GM19240 (cell line): Measurements from ENCODE around the gene OR2T34.
"Not testable (repeated sequence)": the region's sequence is repeated elsewhere in the genome, so short reads cannot be mapped to it uniquely, and the experiment has no call there.

Experiments
- DNase-seq: peaks from one replicate; pipeline ENCODE4 v3.0.0; 2011; ENCODE audit warnings: low spot score; ENCODE audit not compliant: insufficient read length

Gene OR2T34

GRCh38 chr1:248562672-248563071 lies 11.9 kb downstream of the OR2T34 start, which contains the start of gene OR2T29:
Gene OR2T29, minus strand, starts transcription at chr1:248562772. Its CDS starts 3,281 bp downstream, at chr1:248559491.
- DNase-seq, result not testable (repeated sequence)

- DNase-seq, result not testable (repeated sequence)
Measured at GRCh38 chr1:248551027-248551426, 23.5 kb downstream of the OR2T34 start.

DNA sequence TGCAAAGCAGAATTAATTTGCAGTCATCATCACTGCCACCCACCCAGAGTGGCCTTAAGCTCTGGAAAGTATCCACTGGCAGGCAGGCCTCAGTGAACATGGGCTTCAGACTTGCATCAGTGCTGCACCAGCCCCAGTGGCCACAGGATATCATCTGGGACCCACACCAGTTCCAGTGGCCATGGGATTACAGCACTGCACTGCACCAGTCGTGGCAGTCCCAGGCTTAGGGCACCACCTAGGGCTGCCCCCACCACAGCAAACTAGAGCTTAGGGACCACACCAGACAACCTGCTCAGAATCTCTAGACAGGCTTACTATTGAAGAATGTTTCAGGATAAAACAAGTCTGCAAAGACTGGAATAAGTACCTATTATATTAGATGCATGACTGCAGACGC lies 27.2 kb downstream of the OR2T34 start:
- not testable (repeated sequence) for DNase-seq

DNA sequence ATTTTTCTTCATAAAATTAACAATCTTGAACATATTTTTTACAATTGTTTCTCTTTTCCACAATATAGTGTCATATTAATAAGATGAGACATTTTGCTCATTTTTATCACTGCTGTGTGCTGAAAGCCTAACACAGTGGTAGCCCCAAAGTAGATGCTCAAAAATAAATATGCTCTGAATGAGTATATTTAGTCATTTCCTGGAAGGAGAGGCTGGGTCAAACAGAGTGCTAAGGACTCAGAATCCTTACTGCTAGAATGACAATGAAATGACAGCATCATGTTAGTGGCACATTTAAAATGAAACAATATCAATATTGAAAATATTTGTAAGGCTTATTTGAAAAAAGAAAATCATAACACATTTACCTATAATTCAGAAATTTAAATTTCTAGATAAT lies 37.1 kb downstream of the OR2T34 start:
- DNase-seq, result not testable (repeated sequence)
